ENCODE results near the gene PLEKHG4.

The PLEKHG4 gene

GRCh38 chr16:67279296-67280089 lies at the start of gene PLEKHG4:
Gene PLEKHG4, plus strand, starts transcription at chr16:67279532. Its CDS starts 513 bp downstream, at chr16:67280045.
- DNase-seq = peak; percentile 84

GRCh38 chr16:67229906-67230808 lies 49.2 kb upstream of the PLEKHG4 start:
- no peak for DNase-seq

- no peak for DNase-seq
Measured at GRCh38 chr16:67230809-67231660, 48.3 kb upstream of the PLEKHG4 start.

- DNase-seq = no peak
Measured at GRCh38 chr16:67233596-67233995, 45.7 kb upstream of the PLEKHG4 start.

GRCh38 chr16:67234180-67234597 lies 45.1 kb upstream of the PLEKHG4 start:
- no peak for DNase-seq

- no peak for DNase-seq
Measured at GRCh38 chr16:67235816-67236562, 43.3 kb upstream of the PLEKHG4 start.

GRCh38 chr16:67236563-67237395 lies 42.6 kb upstream of the PLEKHG4 start:
- no peak for DNase-seq

GRCh38 chr16:67237396-67238277 lies 41.7 kb upstream of the PLEKHG4 start:
- DNase-seq = no peak

GRCh38 chr16:67238278-67238575 lies 41.1 kb upstream of the PLEKHG4 start:
- DNase-seq = no peak

- no peak for DNase-seq
Measured at GRCh38 chr16:67238806-67239470, 40.4 kb upstream of the PLEKHG4 start.

GRCh38 chr16:67240506-67240905 lies 38.8 kb upstream of the PLEKHG4 start:
- no peak for DNase-seq

GRCh38 chr16:67241008-67241900 lies 38.1 kb upstream of the PLEKHG4 start:
- no peak for DNase-seq

GRCh38 chr16:67242138-67242730 lies 37.1 kb upstream of the PLEKHG4 start:
- peak; percentile 22 for DNase-seq

- DNase-seq = no peak
Measured at GRCh38 chr16:67243481-67243880, 35.9 kb upstream of the PLEKHG4 start.

GRCh38 chr16:67244387-67245185 lies 34.7 kb upstream of the PLEKHG4 start:
- DNase-seq = no peak

- DNase-seq = no peak
Measured at GRCh38 chr16:67245186-67245585, 34.1 kb upstream of the PLEKHG4 start.

GRCh38 chr16:67245674-67246080 lies 33.7 kb upstream of the PLEKHG4 start:
- DNase-seq = no peak
